Measurements from ENCODE around the gene NOXRED1. TPM values are rescaled to one million over a fixed set of nuclear protein-coding genes. Genes with fewer than 3 reads are reported as not detected.

The NOXRED1 gene
- total RNA-seq, 2 experiments from 2014 or later, result 0.58 to 0.71 TPM

DNA sequence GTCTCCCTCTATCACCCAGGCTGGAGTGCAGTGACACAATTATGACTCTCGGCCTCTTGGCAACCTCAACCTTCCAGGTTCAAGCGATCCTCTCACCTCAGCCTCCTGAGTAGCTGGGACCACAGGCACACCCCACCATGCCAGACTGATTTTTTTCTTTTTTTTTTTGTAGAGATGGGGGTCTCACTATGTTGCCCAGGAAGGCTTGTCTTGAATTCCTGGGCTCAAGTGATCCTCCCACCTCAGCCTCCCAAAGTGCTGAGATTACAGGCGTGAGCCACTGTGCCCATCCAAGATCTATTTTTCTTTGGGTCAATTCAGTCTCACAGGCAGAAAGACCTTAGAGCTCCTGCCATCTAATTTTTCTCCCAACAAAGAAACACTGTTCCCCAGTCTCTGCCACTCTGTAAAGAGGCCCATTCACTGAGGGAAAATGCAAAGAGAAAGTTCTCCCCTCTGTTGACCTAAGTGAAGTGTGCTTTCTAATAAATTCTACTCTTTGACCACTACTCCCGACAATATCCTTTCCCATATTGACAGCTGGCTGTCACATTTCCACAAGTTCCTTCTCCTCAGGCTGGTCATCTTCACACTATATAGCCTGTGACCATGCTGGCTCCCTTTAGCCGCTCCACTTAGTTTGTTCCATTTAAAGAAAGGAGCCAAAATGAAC is 69.7 kb downstream of the NOXRED1 start:
- no peak for ATAC-seq (ENCODE audit: low read depth)
- Mint-ChIP-seq H3K27me3 (no peaks in the 10 kb centered on the region), H3K27ac (no peak overlapping the region), H3K4me3 (no peak overlapping the region), H3K9me3 (no peaks in the 10 kb centered on the region), H3K4me1 (peaks cover 5% of the 10 kb centered on the region), H3K36me3 (peaks cover 12% of the 10 kb centered on the region)
- POLR2A ChIA-PET, result no interaction called here
- DNase-seq, result no peak

GRCh38 chr14:77347751-77348150 is 75.6 kb downstream of the NOXRED1 start:
- Mint-ChIP-seq H3K4me3 (no peak overlapping the region), H3K27ac (no peak overlapping the region), H3K36me3 (peaks cover 13% of the 10 kb centered on the region), H3K9me3 (no peaks in the 10 kb centered on the region), H3K4me1 (no peaks in the 10 kb centered on the region), H3K27me3 (no peaks in the 10 kb centered on the region)
- no peak for DNase-seq
- ATAC-seq (ENCODE audit: low read depth), result no peak
- POLR2A ChIA-PET, result no interaction called here

- H3K36me3 Mint-ChIP-seq, result peaks cover 13% of the 10 kb centered on the region
- no peak overlapping the region for H3K4me3 Mint-ChIP-seq
- POLR2A ChIA-PET, result no interaction called here
- no peaks in the 10 kb centered on the region for H3K9me3 Mint-ChIP-seq
- ATAC-seq (ENCODE audit: low read depth), result no peak
- no peak overlapping the region for H3K27ac Mint-ChIP-seq
- no peaks in the 10 kb centered on the region for H3K27me3 Mint-ChIP-seq
- no peaks in the 10 kb centered on the region for H3K4me1 Mint-ChIP-seq
- DNase-seq, result no peak
Measured at GRCh38 chr14:77346495-77346894, 76.8 kb downstream of the NOXRED1 start.

DNA sequence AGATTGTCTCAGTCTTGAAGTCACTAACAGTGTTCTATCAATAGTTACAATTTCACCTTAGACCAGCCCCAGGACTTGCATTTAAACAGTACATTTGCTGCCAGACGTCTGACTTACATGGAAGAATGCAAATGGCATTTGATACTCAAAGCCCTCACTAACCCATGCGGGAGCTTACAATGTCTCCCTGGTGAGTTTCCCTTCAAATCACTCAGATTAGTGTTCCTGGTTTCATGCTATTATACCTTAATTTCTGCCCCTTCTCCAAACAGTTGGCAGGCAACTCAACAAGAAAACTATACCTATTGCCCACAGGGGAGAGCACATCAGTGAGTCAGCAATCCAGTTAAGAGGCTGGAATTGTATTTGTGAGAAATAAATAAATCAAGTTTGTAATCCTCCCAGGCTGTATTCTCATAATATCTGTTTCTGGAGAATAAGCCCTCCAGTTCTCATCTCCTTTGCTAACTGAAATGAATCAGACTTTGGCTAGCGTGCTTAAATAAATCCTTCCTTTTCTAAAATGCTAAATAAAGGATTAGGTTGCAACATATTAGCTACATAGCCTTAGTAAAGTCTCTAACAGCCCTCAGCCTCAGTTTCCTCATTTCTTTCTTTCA is 78.8 kb downstream of the NOXRED1 start:
- POLR2A ChIA-PET, result no interaction called here
- no peak overlapping the region for H3K4me3 Mint-ChIP-seq
- H3K4me1 Mint-ChIP-seq, result no peaks in the 10 kb centered on the region
- H3K9me3 Mint-ChIP-seq, result no peaks in the 10 kb centered on the region
- H3K27ac Mint-ChIP-seq, result no peak overlapping the region
- no peak for DNase-seq
- H3K36me3 Mint-ChIP-seq, result peaks cover 11% of the 10 kb centered on the region
- no peak for ATAC-seq (ENCODE audit: low read depth)
- H3K27me3 Mint-ChIP-seq, result no peaks in the 10 kb centered on the region

Other genes with a start within 250 kb of the NOXRED1 start
- gene TMEM63C, start 241.7 kb downstream of the NOXRED1 start, total RNA-seq, result 1 to 10 TPM in 1 of 2 experiments, under 1 TPM in 1; 0.48 to 1.4 TPM
- gene NGB, start 152.3 kb downstream of the NOXRED1 start, total RNA-seq, result not detected
- gene POMT2, start 102.6 kb downstream of the NOXRED1 start, total RNA-seq, result 10 to 100 TPM in 1 of 2 experiments, 1 to 10 TPM in 1; 9.3 to 10.6 TPM
- gene GSTZ1, start 102.5 kb downstream of the NOXRED1 start, total RNA-seq, result 10 to 100 TPM; 16.0 TPM
- gene TMED8, start 46.4 kb downstream of the NOXRED1 start, total RNA-seq, result 10 to 100 TPM; 14.9 to 15.2 TPM
- gene SAMD15, start 46.1 kb downstream of the NOXRED1 start, total RNA-seq, result not detected
- 10 to 100 TPM; 19.2 to 19.6 TPM for gene VIPAS39, start 34.1 kb upstream of the NOXRED1 start, total RNA-seq
- 100 to 1,000 TPM; 154 to 163 TPM for gene AHSA1, start 34.6 kb upstream of the NOXRED1 start, total RNA-seq
- gene ISM2, start 75.3 kb upstream of the NOXRED1 start, total RNA-seq, result under 1 TPM in 1 of 2 experiments, not detected in 1; 0.64 TPM
- 10 to 100 TPM; 57.1 to 60.6 TPM for gene SPTLC2, start 193.1 kb upstream of the NOXRED1 start, total RNA-seq

Measured in activated naive CD8-positive, alpha-beta T cell treated with anti-CD3 and anti-CD28 coated beads, Interleukin-2, amount 10 ng/mL, durations not matched to agents 7 days and 5 days (primary cell).